Measurements from ENCODE around the gene CCDC92.
A peak's percentile ranks its signal among the peaks of the same experiment; 100 is the strongest.

The CCDC92 gene

DNA sequence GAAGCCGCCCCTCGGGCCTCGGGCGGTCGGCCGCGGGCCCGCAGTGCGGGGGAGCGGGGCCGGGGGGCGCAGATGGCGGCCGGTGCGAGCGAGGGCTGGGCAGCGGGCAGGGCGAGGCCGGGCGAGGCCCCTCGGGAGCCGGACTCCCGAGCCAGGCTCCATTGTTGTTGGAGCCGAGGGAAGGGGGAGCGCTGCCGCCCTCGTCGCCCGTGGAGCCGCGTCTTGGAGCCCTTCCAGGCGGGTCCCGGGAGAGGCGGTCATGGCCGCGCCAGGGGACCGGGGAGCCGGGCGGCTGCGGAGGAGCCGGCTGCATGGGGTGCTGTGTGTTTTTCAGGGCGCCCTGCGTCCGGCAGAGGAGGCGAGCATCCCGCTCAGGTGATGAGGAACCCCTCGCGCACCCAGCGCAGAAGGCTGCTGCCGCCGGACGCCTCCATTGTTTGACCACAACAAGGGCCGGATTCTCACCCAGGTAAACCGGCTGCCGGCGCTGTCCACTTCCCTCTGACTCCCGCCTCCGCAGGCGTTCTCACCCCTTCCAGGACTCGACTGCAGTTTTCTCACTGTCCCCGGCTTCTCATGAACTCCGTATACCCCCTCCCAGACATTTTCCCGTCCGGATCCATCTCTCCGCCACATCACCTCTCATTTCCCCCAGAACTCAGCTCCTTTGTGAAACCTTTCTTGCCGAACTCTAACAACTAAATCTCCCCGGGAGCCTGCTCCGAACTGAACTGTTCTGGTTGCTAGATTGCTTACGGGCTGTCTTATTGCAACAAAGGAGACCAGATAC, 1.1 kb upstream of the CCDC92 start:
- peak in 1 of 2 experiments; percentile 26 for DNase-seq

- DNase-seq: peak; percentile 55 to 63
Measured at GRCh38 chr12:123971770-123972456, 718 bp downstream of the CCDC92 start.

- DNase-seq: no peak
Measured at GRCh38 chr12:123971449-123971769, 1.2 kb downstream of the CCDC92 start.

DNA sequence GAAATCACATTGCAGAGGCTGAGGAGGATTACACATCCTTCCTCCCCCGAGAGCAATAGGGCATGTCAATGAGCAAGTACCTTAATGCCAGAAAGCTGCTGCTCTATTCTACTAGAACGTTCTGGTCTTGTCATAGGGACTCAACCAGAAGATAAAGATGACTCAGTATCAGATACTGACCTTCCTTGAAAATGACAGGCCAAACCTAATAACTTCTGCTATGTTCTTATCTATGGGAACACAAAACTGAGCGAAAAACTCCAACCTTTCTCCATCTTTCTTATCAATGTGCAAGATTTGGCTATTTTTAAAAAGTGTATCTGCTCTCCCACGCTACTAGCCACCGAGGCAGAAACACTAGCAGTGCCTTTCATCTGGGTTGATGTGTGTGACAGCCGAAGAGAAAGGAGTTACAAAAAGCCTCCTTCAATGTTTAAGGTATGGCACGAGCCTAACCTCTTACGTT, 5.5 kb downstream of the CCDC92 start:
- no peak for DNase-seq

GRCh38 chr12:123966596-123966995, 6.0 kb downstream of the CCDC92 start:
- DNase-seq: no peak

- DNase-seq: no peak
Measured at GRCh38 chr12:123965382-123965781, 7.2 kb downstream of the CCDC92 start.

- no peak for DNase-seq
Measured at GRCh38 chr12:123963821-123964220, 8.8 kb downstream of the CCDC92 start.

GRCh38 chr12:123962513-123962912, 10.1 kb downstream of the CCDC92 start:
- no peak for DNase-seq

- no peak for DNase-seq
Measured at GRCh38 chr12:123961585-123962345, 10.9 kb downstream of the CCDC92 start.

DNA sequence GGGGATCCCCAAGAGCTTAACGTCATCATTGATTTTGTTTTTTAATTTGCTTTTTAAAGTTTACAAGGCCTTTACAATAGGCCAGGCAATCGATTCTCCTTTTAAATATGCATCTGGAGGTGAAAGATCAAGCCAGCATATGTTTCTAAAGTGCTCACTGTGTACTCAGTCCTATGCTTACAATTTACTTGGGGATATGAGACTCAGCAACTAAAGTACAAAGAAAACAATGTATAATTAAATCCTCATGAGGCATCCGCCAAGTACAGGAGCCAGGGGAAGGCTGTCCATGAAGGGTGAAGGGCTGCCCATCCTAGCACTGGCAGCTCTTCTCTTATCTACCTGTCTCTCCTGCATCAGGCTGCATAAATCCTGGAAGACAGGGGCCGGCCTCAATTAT, 11.8 kb downstream of the CCDC92 start:
- no peak for DNase-seq

- no peak for DNase-seq
Measured at GRCh38 chr12:123960029-123960735, 12.4 kb downstream of the CCDC92 start.

GRCh38 chr12:123958876-123959275, 13.8 kb downstream of the CCDC92 start:
- no peak for DNase-seq

- DNase-seq: no peak
Measured at GRCh38 chr12:123958462-123958861, 14.2 kb downstream of the CCDC92 start.

GRCh38 chr12:123957196-123957595, 15.4 kb downstream of the CCDC92 start:
- no peak for DNase-seq

GRCh38 chr12:123956249-123956648, 16.4 kb downstream of the CCDC92 start:
- DNase-seq: no peak

GRCh38 chr12:123954647-123955350, 17.8 kb downstream of the CCDC92 start:
- DNase-seq: no peak

GRCh38 chr12:123952037-123952436, 20.6 kb downstream of the CCDC92 start:
- DNase-seq: no peak

- DNase-seq: no peak
Measured at GRCh38 chr12:123951467-123951866, 21.2 kb downstream of the CCDC92 start.

DNA sequence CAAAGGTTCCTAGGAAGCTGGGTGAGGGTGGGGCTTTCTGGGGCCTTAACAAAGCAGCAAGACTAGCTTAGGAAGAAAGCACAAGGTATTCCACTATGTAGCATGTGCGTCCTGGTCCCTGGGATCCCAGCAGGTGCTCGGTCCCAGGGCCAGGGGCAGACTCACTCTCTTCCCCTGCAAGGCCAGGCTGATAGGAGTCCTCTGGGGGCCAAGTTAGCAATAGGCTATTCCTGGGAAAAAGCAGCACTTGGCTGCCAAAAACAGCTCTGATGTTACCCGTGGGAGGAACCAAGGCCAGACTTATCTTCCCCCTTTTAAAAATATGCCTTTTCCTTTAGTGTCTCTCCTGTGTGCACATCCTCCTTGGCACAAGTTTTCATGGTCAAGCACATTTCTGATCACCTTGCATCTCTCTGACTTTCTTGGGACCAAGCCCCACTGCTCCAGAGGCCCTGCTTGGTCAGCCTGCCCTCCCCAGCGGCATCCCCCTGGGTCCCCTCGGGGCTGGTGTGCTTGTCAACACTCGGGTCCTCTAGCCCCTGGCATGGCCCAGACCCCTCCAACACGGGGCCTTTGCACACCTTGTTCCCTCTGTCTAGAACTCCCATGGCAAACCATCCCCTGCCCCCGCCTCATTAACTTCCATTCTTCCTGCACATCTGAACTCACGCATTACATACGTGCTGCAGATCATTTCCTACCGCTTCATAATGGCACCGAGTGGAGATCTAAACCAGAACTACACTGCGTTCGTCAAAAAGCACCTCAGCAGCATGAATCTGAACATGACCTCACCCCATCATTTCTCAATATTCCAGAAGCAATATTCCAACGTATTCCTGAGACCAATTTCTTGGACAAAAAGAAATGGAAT, 21.9 kb downstream of the CCDC92 start:
- no peak for DNase-seq

- DNase-seq: no peak
Measured at GRCh38 chr12:123949770-123950165, 22.9 kb downstream of the CCDC92 start.
